ENCODE data around the gene ABCB9. TPM values are rescaled to one million over a fixed set of nuclear protein-coding genes. Genes with fewer than 3 reads are reported as not detected.

The ABCB9 gene
- total and polyA plus RNA-seq, 2 experiments from 2014 or later, result 3.9 to 5.5 TPM

DNA sequence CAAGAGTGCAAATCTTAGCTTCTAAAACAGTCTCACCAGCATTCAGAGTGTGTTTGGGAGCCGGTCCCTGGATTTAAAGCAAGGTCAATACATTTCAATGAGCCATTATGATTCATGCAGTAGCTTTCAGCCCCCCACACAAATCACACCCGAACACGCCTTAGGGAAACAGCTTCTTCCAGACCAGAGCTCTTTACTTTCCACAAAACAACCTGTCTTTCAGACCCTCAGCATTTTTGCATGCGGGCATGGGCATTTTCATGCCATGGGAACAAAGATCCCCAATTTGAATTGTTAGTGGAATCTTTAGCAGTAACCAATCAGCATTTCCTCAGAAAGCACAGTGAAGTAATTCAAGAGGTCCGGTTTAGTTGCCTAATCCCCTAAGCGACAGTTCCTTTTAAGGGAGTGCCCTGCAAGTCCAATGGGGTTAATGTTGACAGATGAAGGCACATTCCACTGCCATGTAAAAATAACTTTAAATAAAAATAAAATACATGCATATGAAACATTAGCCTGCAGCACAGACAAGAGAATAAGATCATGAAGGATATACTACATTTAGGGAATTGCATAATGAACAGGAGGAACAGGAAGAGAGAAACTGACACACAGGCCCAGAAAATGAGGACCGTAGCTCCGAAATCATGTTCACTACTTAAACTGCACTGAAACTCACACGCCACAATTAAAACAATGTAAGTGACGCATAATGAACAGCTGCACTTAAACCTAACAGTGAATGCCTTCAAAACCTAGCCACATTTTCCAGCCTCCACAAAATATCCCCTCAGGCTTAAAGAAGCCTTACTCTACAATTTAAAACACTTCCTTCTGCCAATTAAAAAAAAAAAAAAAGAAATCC, 74.4 kb downstream of the ABCB9 start:
- Histone ChIP-seq H3K4me3 (no peak overlapping the region), H3K9me3 (ENCODE audit: low read depth) (no peaks in the 10 kb centered on the region), H3K27me3 (no peaks in the 10 kb centered on the region), H2AFZ (no peak overlapping the region), H4K20me1 (ENCODE audit: insufficient read depth, poor library complexity, severe bottlenecking) (peaks cover 17% of the 10 kb centered on the region), H3K27ac (peak overlapping the region; percentile 91), H3K36me3 (replicated peaks; ENCODE audit: insufficient read depth, low read depth) (no peaks in the 10 kb centered on the region), H3K4me2 (peak overlapping the region; percentile 65), H3K79me2 (peaks cover 87% of the 10 kb centered on the region), H3K9me2 (replicated peaks; ENCODE audit: insufficient read depth) (no peaks in the 10 kb centered on the region), H3K4me1 (ENCODE audit: insufficient read depth) (peaks cover 56% of the 10 kb centered on the region)
- DNase-seq (ENCODE audit: low spot score), result no peak
- no peak for TF ChIP-seq EZH2phosphoT487 (IDR thresholded peaks at IDR 0.05; ENCODE audit: low read depth, severe bottlenecking, unreplicated experiment)
- TF ChIP-seq, protein P1, sequence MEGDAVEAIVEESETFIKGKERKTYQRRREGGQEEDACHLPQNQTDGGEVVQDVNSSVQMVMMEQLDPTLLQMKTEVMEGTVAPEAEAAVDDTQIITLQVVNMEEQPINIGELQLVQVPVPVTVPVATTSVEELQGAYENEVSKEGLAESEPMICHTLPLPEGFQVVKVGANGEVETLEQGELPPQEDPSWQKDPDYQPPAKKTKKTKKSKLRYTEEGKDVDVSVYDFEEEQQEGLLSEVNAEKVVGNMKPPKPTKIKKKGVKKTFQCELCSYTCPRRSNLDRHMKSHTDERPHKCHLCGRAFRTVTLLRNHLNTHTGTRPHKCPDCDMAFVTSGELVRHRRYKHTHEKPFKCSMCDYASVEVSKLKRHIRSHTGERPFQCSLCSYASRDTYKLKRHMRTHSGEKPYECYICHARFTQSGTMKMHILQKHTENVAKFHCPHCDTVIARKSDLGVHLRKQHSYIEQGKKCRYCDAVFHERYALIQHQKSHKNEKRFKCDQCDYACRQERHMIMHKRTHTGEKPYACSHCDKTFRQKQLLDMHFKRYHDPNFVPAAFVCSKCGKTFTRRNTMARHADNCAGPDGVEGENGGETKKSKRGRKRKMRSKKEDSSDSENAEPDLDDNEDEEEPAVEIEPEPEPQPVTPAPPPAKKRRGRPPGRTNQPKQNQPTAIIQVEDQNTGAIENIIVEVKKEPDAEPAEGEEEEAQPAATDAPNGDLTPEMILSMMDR (IDR thresholded peaks at IDR 0.05; ENCODE audit: poor library complexity), result no peak
- no peak for TF ChIP-seq EZH2 (IDR thresholded peaks at IDR 0.05; ENCODE audit: borderline replicate concordance)
- 34% methylated on average over 10 of the region's 10 CpGs for WGBS (ENCODE audit: low lambda C conversion rate, missing lambda C conversion rate)

DNA sequence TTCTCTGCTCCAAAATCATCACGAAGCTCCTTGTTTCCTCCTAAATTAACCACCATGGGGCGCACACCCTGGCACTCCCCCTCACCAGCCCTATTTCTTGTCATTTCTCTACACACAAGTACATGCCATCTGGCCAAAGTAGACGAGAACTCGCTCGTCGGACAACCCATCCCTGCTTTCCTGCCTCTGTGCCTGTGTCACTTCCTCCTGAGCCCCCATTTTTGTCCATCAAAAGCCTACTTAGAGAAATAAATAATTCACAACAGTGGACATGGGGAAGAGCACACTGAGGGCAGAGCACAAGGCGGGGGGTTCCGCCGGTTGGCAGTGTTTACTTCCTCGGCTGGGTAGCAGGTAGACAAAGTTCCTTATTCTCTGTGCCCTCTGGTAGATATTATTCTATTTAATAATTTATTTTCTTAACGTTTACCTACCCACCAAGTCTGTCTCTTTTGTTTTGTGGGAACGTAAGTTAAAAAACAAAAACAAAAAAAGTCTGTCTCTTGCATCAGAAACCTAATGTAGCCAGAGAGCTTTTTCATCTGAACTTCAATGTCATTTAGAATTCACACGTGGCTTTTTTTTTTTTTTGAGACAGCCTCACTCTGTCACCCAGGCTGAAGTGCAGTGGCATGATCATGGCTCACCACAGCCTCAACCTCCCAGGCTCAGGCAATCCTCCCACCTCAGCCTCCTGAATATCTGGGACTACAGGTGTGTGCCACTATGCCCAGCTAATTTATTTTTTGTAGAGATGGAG, 76.3 kb downstream of the ABCB9 start:
- Histone ChIP-seq H3K79me2 (peaks cover 91% of the 10 kb centered on the region), H3K27ac (peak overlapping the region; percentile 91), H2AFZ (no peak overlapping the region), H3K4me1 (ENCODE audit: insufficient read depth) (peaks cover 64% of the 10 kb centered on the region), H3K27me3 (no peaks in the 10 kb centered on the region), H3K4me2 (peak overlapping the region; percentile 65), H3K9me3 (ENCODE audit: low read depth) (no peaks in the 10 kb centered on the region), H4K20me1 (ENCODE audit: insufficient read depth, poor library complexity, severe bottlenecking) (peaks cover 21% of the 10 kb centered on the region), H3K9me2 (replicated peaks; ENCODE audit: insufficient read depth) (no peaks in the 10 kb centered on the region), H3K4me3 (no peak overlapping the region), H3K36me3 (replicated peaks; ENCODE audit: insufficient read depth, low read depth) (no peaks in the 10 kb centered on the region)
- TF ChIP-seq, protein P1 (IDR thresholded peaks at IDR 0.05; ENCODE audit: poor library complexity), result no peak
- TF ChIP-seq EZH2 (IDR thresholded peaks at IDR 0.05; ENCODE audit: borderline replicate concordance), result no peak
- no peak for TF ChIP-seq EZH2phosphoT487 (IDR thresholded peaks at IDR 0.05; ENCODE audit: low read depth, severe bottlenecking, unreplicated experiment)
- WGBS (ENCODE audit: low lambda C conversion rate, missing lambda C conversion rate), result 95% methylated on average over 13 of the region's 13 CpGs
- no peak for DNase-seq (ENCODE audit: low spot score)

DNA sequence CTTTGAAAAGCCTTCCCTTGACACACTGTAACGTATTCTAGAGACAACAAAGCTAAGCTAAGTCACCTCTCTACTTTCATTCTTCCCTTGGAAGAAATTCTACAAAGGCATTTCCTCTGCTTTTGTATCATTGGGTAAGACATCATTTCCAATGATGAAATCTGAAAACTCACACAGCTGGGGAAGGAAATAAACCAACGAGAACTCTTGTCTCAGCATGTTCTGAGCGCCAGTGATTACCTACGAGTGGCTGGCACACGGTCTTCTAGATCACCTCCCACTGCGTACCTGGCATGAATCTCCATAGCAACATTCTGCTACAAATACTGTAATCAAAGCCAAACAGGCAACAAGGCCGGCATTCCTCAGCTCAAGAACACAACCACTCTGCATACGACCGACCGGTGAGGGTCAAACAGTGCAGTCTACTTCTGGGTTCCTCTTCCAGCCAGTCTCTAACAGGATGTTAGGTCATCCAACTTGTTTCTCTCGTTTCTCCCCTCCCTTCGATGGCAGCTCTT, 78.0 kb downstream of the ABCB9 start:
- Histone ChIP-seq H3K27me3 (no peaks in the 10 kb centered on the region), H3K4me1 (ENCODE audit: insufficient read depth) (peaks cover 63% of the 10 kb centered on the region), H3K36me3 (replicated peaks; ENCODE audit: insufficient read depth, low read depth) (no peaks in the 10 kb centered on the region), H3K9me3 (ENCODE audit: low read depth) (no peaks in the 10 kb centered on the region), H4K20me1 (ENCODE audit: insufficient read depth, poor library complexity, severe bottlenecking) (peaks cover 33% of the 10 kb centered on the region), H3K27ac (peak overlapping the region; percentile 86), H3K4me2 (peak overlapping the region; percentile 62), H2AFZ (no peak overlapping the region), H3K79me2 (peaks cover 93% of the 10 kb centered on the region), H3K4me3 (no peak overlapping the region), H3K9me2 (replicated peaks; ENCODE audit: insufficient read depth) (no peaks in the 10 kb centered on the region)
- DNase-seq (ENCODE audit: low spot score), result peak; percentile 85
- TF ChIP-seq, protein P1 (IDR thresholded peaks at IDR 0.05; ENCODE audit: poor library complexity), result no peak
- TF ChIP-seq EZH2phosphoT487 (IDR thresholded peaks at IDR 0.05; ENCODE audit: low read depth, severe bottlenecking, unreplicated experiment), result no peak
- no peak for TF ChIP-seq EZH2 (IDR thresholded peaks at IDR 0.05; ENCODE audit: borderline replicate concordance)
- WGBS (ENCODE audit: low lambda C conversion rate, missing lambda C conversion rate), result 36% methylated on average over 12 of the region's 12 CpGs
